Stimulated activated CD8-positive, alpha-beta memory T cell treated with anti-CD3 and anti-CD28 coated beads, Interleukin-2, amount 100 ng/mL, for 48 hours (primary cell): Measurements from ENCODE around the gene MAP6.
A peak's percentile ranks its signal among the peaks of the same experiment; 100 is the strongest.
"Not testable (repeated sequence)": the region's sequence is repeated elsewhere in the genome, so short reads cannot be mapped to it uniquely, and the experiment has no call there.

Source experiments
- DNase-seq, 2 donors: peaks; one replicate each; pipeline ENCODE4 v3.0.0-alpha.2; 2020; ENCODE audit warnings: low read depth in 2 of 2

MAP6 gene

DNA sequence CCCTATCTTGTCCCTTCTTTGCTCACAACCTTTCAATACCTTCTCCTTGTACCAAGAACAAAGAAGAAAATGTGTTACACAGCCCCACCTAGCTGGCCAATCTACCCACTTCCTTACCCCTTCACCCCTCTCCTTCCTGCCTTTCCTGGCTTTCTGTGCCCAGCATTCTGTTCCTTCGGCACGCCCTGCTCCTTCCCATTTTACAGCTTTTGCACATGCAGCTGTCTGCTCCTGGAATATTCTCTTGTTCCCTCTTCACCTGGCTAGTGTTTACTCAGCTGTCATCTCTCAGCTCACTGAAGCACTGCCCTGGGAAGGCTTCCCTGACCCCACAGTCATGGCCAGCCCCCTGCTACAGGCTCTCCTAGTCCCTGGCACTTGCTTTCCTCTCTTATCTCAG, 76.1 kb downstream of the MAP6 start:
- DNase-seq = no peak

DNA sequence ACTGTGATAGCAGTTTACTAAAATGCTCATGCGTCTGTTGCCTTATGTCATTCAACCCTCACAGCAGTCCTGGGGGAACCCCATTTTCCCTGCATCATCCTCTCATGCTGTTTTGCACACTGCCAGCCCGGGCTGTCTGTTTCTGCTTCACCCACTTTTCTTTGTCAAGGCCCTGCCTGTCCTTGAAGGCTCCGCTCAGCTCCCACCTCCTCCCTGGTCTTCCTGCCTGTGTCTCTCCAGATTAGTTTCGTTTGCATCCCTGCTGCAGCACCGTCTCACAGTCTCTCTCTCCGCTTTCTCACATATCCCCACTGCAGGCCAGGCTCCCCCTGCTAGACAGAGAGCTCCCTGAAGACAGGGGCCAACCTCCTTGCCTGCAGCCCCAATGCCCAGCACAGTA, 76.9 kb downstream of the MAP6 start:
- no peak for DNase-seq

DNA sequence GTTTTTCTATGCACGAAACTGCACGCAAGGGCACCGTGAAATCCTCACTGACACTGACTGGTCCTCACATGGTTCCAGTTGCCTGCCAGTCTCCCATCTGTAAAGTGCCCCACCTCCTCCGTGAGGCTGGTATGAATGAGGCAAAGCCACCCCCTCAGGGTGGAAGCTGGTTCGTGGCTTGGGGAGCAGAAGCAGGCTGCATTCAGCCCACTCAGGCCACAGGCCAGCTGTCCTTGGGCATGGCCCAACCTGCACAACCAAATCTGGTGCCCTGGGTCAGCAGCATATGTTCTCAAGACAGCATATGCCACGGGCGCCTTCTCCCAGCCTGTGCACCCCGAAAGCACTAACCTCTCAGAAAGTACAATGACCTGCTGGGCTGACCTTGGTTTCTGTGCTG, 77.5 kb downstream of the MAP6 start:
- DNase-seq = no peak

DNA sequence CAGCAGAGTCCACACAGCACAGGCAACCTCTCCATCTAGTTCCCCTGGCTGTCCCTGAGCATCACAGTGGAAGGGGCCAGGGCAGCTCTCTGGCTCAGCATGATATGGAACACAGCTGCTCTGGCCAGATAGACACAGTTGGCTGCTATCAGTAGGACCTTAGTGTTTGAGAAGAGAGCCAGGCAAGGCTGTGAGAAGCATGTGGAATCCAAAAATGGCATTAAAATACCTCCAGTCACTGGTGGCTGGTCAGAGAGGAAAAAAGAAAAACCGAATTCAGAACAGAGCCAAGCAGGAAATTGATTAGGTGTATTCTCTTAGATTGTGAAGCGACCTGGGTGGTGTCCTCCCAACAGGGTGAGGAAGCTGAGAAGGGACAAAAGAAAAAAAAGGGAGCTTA, 78.9 kb downstream of the MAP6 start:
- DNase-seq = no peak

DNA sequence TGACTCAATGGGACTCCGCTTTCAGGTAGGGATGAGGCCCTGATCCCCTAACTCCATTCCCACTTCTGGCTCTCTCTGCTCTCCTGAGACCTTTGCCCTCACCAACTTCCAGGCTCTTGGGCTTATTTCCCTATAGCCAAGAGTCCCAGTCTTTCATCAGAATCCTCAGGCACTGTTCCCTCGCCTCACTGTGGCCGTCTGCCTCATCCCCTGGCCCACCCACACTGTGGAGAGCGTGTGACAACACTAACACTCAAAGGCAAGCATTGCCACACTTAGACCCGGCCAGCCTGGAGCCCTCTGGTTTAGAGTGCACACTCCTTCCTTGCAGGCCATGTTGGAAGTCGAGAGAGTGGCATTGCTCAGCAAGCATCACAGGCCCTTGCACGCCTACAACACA, 79.8 kb downstream of the MAP6 start:
- no peak for DNase-seq

DNA sequence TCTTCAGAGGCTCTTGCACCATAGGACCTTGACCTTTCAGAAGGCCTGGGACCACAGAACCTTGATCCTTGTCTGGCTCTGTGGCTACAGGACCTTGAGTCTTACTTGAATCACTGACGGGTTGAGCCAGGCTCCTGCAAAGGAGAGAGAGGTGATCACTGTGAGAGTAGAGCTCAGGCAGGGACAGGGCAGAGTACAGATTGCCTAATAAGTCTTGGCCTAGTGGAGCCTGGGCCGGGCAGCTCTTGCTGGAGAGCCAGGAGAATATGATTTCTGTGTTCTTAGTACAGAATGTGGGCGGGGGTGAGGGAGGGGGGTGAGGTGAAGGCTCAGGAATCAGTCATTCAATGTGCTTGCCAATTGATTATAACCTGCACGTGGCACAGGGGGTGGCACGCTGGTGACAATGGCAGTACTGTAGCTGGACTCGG, 80.8 kb downstream of the MAP6 start:
- no peak for DNase-seq

DNA sequence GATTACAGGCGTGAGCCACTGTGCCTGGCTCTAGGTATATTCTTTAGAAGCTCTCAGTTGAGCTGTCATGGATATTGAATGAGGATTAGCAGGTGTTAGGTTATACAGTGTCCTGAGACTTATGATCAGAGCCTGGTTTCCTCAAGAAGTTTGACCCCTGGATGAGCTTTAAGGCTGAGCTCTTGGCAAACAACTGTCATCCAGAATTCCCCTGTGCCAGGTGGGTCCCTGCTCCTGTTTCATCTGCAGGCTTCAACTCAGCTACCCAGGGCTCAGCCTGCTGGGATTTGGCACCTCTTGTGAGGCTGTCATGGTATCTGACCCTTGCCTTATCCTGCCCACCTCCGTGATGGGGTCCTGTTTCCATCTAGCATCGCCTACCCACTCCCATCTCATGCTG, 82.4 kb downstream of the MAP6 start:
- no peak for DNase-seq

DNA sequence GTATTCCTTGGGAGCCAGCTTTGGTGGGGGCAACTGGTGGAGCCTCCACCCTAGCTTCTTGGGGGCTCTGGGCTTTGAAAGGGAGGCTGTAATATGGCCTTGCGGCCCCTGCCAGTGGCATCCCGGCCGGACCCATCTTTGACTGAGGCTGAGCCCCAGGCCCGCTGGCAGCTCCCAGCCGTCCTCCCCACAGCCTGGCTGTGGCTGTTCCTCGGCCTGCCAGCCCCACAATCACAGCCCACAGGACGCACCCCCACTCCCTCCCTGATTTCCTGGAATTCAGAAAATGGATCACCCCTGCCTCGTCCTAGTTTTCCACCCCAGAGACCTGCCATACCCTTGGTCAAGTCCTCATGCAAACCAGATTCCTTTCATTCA, 83.6 kb downstream of the MAP6 start:
- DNase-seq = no peak

DNA sequence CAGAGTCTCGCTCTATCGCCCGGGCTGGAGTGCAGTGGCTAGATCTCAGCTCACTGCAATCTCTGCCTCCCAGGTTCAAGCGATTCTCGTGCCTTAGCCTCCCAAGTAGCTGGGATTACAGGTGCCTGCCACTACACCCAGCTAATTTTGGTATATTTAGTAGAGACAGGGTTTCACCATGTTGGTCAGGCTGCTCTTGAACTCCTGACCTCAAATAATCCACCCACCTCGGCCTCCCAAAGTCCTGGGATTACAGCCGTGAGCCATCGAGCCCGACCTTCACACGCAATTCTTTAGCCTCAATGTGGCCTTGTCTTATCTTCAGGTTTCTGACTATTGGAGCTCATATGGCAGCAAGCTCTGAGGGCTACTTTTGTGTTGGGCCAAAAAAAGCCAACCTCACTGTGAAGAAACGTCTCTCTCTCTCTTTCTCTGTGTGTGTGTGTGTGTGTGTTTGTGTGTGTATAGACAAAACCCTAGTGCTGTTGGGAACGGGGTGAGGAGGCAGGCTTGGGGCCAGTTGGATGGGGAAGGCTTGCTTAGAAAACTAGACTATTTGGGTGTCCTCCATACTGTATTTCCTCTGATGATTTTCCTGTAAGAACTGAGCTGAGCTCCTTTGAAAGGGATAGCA, 84.1 kb downstream of the MAP6 start:
- not testable (repeated sequence) for DNase-seq

DNA sequence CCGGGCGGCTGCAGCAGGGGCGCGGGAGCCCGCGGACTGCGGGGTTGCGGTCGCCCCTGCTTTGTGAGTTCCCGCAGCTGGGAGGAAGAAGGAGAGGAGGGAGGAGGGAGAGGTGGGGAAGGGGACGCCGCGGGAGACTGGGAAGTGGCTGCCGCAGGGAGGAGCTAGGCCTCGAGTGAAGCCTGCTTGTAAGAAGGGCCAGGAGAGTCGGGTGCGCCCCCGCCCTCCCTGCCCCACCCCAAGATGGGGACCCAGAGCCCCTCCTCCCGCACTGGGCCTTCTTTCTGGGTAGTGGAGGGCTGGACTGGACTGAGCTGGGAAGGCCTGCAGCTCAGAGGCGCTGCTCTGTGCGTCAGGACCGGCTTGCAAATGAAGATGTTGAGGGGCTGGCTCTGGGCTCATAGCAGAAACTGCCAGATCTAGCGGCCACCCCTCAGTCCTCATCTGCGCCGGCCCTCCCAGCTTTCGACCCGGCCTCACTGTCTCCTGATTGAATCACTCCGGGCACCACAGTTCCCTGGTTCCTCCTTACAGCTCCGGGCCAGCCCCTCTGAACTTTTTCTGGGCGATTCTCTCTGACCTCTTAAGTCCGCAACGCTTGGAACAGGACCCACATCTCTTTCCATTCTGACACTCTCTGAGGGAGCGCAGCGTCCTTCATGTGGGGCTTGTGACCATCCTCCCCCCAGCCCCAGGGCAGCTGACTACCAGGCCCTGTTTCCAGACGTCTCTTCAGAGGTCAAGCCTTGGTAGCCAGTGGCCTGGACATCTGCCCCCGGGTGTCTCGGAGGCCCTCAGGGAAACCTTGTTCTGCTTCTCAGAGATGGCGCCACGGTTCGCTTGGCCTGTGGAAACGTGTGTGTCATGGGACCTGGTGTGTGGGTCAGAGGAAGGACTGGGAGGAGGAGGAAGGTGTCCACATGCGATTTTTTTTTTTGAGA, 84.8 kb downstream of the MAP6 start:
- no peak for DNase-seq

DNA sequence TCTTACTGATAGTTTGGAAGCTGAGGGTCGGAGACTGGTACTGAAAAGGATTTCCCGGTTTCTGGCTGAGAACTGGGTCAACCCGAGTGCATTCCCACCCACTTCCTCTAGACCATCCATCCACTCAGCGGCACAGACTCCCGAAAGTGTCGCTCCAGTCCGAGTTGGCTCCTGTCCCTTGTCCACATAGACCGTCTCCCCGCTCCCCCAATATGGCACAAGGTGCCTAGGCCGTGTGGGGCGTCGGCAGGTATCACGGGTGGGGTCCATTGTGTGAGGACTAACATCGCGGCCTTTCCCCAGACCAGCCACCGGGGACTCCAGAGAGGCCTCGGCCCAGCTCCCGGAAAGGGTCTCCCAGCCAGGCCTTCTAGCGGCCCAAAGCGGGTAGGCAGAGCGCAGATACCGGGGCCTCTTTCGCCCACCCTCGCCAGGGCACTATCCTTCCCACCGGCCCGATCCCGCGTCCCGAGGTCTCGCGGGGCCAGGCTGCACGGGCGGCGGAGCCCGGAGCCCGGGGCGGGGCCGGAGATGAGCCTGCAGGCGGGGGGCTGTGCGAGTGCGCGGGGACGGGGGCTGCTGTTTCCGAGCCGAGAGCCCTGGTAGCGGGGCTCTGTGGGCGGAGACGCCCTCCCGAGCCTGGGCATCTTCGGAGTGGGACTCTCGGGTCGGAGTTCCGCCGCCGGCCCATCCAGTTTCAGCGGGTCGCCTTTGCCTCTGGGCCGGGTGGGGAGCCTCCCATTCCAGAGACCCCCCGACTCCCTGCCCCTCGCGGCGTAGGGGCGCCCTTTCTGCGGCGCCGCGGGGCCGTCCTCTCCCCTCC, 85.7 kb downstream of the MAP6 start:
- peak; percentile 12 to 39 for DNase-seq

DNA sequence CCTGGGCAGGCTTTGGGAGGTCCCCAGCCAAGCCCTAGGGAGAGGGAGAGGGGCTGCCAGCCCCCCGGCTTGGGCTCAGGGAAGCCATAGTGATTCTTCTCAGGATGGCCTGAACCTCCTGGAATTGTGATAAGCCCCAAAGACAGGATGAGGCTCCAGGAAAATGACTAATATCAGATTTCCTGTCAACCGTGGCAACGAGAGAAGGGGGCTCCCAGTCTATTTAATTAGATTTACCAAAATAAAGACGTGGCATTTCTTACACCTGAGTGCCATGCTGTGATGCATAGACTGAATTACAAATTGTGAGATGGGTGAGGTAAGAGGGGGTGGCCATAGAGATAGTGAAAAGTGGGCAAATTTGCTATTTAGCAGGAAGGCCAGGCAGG, 86.3 kb downstream of the MAP6 start:
- DNase-seq = no peak

DNA sequence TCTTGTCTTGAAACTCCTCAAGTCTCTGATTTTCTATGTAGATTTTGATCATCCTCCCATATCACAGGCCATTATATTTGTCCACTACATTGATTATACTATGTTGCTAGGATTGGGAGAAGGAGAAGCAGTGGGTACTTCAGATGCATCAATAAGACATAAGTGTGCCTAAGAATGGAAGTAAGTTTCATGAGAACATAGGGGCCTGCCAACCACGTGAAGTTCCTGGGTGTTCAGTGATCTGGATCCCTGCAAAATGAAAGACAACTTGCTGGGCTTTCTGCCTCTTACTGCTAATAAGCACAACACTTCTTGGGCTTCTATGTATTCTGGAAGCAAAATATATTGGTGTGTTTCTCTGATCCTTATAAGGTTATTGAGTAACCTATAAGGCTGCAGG, 89.0 kb downstream of the MAP6 start:
- DNase-seq = no peak

DNA sequence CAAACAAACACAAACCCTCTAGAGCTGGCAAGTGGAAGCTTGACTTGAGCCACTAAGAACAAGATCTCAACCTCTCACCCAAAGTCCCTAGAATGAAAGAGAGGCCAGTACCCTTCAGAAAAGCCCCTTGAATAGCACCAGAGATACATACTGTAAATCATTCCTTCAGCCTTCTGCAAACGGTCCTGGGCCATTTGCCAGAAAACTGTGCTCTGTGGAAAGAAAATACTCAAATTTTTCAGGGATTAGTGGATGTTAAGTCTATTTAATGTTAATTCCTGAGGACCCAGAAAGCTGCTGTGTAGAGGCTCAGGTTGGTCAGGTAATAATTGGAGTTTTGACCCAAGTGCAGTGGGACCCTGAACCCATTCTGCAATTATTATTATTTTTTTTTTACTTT, 89.9 kb downstream of the MAP6 start:
- no peak for DNase-seq

DNA sequence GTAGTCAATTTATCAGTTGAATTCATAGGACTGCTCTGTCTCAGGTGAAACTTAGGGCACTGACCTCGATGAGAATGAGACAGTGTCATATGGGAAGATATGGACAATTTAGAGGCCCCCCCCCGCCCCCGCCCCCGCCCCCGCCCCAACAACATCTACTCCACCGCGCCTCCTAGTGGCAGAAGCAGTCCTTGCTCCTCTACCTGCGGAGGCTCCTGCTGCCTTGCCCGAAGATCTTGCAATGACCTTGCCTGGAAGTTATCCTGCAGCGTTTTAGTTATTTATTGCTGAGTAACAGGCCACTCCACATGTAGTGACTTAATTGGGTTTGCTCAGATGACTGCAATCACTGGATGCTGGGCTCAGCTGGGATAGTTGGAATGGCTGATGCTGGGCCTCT, 91.6 kb downstream of the MAP6 start:
- DNase-seq = peak; percentile 32 to 38

DNA sequence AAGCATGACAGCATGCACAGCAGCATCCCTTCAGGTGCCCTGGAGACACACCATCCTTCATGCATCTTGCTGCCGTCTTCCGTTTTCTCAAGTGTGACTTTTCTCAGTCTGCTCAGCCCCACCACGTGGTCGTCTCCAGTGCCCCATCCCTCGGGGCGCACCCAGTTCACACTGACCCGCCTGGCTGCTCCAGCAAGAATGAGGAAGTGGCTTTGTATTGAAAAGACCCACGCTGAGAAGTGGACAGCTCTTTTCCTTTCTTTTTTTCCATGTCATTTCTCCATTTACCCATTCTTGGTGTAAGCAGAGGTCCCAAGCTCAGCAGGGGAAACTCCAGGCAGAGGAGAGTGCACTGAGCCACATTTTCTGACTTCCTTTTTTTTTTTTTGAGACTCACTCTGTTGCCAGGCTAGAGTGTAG, 92.3 kb downstream of the MAP6 start:
- DNase-seq = no peak

DNA sequence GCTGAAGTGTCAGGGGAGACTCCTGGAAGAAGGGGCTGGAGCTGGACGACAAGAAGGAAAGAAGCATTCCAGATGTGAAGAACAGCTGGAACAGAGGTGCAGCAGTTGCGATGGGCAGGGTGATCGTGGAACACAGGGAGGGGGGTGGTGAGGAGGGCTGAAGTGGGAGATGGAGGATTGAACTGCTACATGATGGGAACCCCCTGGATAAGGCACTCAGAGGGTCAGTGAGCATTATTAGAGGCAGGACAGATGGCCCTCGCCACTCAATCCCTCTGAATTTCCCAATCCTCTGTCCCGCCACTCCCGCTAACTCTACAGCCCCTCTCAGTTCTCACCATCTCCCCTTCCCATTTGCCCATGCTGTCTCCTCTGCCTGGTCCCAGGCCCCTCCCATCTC, 92.8 kb downstream of the MAP6 start:
- no peak for DNase-seq

DNA sequence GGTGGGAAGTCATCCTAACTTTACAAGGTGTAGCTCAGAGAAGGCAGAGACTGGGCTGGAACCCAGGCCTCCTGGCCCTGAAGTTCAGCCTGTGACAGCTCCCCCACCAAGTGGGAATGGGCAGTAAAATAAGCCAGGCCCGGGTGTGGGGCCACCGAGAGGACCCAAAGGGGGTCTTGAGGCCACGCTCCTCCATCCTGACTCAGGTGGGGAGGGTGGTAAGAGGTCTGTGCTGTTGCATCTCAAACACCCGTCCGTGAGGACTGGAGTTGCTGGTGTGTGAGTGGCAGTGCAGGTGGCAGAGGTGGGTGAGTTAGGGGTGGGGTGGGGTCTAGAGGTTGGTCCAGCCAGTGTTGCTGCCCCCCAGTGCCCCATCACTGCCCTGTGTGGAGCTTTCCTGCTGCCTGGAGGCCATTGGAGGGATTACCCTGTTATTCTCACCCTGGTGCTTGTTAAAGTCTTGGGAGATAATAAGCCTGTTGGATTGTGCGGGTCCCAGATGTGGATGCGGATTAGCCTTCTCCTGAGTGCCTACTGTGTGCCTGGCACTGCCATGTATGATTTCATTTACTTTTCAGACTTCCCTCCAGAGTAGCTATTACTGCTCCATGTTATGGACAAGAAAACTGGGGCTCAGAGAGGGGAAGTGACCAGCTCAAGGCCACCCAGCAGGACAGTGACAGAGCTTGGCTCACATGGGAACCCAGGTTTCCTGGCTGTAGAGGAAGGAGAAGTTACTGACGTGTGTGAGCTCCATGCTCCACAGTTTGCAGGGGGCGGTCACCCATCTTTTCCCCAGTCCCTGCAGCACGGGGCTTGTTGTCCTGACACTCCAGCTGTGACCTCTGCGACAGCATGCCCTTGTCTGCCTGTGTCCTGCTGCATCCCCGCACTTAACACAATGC, 93.9 kb downstream of the MAP6 start:
- DNase-seq = no peak

DNA sequence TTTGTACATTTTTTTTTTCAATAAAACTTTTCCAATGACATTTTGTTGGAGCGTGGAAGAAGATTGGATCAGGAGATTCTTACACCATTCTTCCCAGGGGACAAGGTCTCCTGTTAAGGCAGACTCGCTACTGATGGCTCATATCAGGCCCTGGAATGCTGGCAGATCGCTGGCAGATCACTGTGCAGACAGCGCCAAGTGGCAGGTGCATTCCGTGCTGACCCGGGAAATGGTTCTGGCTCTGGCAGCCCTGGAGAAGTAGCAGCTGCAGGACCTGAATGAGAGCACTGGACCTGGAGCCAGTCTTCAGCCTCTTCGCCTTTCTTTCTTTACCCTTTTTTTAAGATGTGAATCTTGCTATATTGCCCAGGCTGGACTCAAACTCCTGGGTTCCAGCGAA, 96.1 kb downstream of the MAP6 start:
- DNase-seq = no peak

DNA sequence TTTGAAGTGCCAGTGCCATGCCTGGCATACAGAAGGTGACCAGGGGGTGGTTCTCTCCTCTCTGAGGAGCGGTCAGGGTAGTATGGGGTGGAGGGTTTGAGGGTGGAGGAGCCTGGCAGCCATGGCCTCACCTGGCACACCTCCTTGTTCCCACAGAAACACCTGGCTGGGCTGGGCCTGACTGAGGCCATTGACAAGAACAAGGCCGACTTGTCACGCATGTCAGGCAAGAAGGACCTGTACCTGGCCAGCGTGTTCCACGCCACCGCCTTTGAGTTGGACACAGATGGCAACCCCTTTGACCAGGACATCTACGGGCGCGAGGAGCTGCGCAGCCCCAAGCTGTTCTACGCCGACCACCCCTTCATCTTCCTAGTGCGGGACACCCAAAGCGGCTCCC, 97.2 kb downstream of the MAP6 start:
- DNase-seq = no peak

DNA sequence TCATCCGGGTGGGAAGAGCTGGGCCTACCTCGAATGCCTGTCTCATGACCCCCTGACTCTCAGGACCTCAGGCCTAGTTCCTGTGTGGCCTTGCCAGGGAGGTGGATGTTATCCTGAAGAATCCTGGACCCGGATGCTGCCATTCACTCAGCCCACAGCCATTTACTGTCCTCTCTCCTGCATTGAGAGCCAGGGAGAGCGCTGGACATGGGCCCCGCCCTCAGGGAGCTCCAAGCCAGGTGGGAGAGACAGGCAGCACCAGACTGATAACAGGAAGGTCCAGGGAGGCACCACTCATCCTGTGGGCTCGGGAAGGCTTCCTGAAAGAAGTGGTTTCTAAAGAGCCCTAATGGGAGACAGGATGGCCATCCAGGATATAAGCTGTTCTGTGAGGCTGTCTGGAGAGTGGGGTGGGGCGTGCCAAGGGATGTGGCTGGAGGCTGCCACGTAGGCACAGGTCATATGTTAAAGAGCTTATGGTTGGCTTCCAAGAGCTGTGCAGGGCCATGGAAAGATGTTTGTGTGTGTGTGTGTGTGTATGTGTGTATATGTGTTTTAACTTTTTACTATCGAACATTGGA, 98.2 kb downstream of the MAP6 start:
- DNase-seq = no peak
